WERI-Rb-1 (cell line): ENCODE results near the gene APH1B.

ENCODE experiments used
- DNase-seq: peaks from one replicate; pipeline ENCODE4 v3.0.0-alpha.2; 2020
- H3K27ac ChIP-seq: fragments of 250-450 bp; sonication (Bioruptor Pico); 2 replicates; pipeline ENCODE4 v1.5.1; 2020; ENCODE audit warnings: mild to moderate bottlenecking, moderate library complexity
- H3K27me3 ChIP-seq: fragments of 250-450 bp; sonication (Bioruptor Pico); 2 replicates; pipeline ENCODE4 v1.5.1; 2021; ENCODE audit warnings: mild to moderate bottlenecking, low read depth, moderate library complexity; ENCODE audit not compliant: insufficient read depth, severe bottlenecking
- H3K36me3 ChIP-seq: fragments of 250-450 bp; sonication (Bioruptor Pico); 2 replicates; pipeline ENCODE4 v1.5.1; 2020; ENCODE audit warnings: mild to moderate bottlenecking, moderate library complexity
- H3K4me3 ChIP-seq: 2 replicates; pipeline ENCODE4 v1.5.1; 2011; ENCODE audit warnings: low read depth, mild to moderate bottlenecking, control low read depth, low read length
- H3K9me3 ChIP-seq: fragments of 250-450 bp; sonication (Bioruptor Pico); 2 replicates; pipeline ENCODE4 v1.5.1; 2021; ENCODE audit warnings: mild to moderate bottlenecking, moderate library complexity; ENCODE audit not compliant: severe bottlenecking
- TF ChIP-seq, protein P1 (sequence below): IDR thresholded peaks from 2 replicates; pipeline ENCODE4 v1.5.1; 2011; ENCODE audit warnings: low read depth, mild to moderate bottlenecking, control low read depth, inconsistent platforms, low read length

Gene APH1B

DNA sequence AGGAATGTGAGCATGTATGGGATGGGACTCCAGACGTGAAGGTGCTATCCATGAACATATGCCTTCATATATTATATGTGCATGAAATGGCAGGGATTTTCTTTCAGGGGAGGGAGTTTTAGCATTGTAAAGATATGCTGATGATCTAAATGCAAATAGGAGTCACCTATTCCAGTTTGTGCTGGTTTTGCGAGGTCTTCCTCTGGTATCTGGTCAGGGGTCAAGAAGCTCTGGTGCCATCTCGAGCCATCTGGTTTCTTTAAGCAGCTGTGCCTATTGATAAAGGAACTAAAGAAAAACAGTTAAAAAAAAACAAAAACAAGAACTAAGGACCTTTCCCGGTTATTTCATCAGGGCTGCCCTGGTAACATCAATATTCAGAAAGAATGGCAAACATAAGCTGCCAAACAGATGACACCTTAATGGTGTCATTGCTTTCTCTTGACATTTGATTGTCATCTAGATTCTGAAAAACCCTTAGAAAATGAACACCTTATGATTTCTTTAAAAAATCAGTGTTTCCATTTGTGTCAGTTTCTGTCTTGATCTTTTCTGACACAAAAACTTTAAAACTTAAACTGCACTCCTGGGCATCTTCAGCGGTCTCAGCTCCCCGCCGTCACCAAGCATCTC is 22.7 kb downstream of the APH1B start:
- Histone ChIP-seq H3K27me3 (no peaks in the 10 kb centered on the region), H3K4me3 (no peak overlapping the region), H3K27ac (no peak overlapping the region), H3K36me3 (no peaks in the 10 kb centered on the region), H3K9me3 (no peaks in the 10 kb centered on the region)
- no peak for DNase-seq
- TF ChIP-seq, protein P1, sequence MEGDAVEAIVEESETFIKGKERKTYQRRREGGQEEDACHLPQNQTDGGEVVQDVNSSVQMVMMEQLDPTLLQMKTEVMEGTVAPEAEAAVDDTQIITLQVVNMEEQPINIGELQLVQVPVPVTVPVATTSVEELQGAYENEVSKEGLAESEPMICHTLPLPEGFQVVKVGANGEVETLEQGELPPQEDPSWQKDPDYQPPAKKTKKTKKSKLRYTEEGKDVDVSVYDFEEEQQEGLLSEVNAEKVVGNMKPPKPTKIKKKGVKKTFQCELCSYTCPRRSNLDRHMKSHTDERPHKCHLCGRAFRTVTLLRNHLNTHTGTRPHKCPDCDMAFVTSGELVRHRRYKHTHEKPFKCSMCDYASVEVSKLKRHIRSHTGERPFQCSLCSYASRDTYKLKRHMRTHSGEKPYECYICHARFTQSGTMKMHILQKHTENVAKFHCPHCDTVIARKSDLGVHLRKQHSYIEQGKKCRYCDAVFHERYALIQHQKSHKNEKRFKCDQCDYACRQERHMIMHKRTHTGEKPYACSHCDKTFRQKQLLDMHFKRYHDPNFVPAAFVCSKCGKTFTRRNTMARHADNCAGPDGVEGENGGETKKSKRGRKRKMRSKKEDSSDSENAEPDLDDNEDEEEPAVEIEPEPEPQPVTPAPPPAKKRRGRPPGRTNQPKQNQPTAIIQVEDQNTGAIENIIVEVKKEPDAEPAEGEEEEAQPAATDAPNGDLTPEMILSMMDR: no peak

DNA sequence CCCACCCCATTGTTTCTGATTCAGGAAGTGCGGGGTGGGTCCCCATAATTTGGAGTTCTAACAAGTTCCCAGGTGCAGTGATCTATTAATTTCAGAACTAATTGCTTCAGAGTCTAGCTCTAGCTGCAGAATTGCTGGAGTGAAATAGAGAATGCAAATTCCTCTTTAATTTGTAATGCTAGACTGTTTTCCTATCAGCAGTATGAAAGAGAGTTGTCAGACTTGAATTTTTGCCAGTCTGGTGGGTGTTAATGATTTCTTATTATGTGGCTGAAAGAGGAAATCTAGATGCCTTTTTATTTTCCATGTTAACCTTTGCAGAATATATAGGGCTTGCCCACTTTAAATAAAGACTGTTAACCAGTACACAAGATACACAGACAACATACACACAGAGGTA is 23.7 kb downstream of the APH1B start:
- Histone ChIP-seq H3K4me3 (no peak overlapping the region), H3K27ac (no peak overlapping the region), H3K36me3 (no peaks in the 10 kb centered on the region), H3K27me3 (no peaks in the 10 kb centered on the region), H3K9me3 (no peaks in the 10 kb centered on the region)
- TF ChIP-seq, protein P1: no peak
- DNase-seq: no peak

DNA sequence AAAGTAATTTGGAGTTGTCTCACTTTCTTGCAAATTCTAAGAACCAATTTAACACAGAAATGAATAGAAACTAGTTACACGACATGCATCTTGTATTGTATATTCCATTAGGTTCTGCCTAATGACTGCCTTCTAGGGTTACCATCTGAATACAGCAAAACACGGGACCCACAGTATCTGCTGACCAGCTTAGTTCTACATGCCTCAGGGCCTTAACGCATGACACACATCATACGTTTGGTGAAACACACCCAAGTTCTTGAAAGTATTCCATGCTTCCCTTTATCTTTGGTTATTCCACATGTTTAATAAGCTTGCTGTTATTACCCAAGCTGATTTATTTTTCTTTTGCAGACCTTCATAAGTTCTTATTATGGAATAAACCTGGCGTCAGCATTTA is 27.9 kb downstream of the APH1B start:
- no peak for DNase-seq
- no peak overlapping the region for H3K27ac ChIP-seq
- H3K27me3 ChIP-seq: no peaks in the 10 kb centered on the region
- no peak overlapping the region for H3K4me3 ChIP-seq
- no peaks in the 10 kb centered on the region for H3K36me3 ChIP-seq
- no peaks in the 10 kb centered on the region for H3K9me3 ChIP-seq
- TF ChIP-seq, protein P1: no peak

DNA sequence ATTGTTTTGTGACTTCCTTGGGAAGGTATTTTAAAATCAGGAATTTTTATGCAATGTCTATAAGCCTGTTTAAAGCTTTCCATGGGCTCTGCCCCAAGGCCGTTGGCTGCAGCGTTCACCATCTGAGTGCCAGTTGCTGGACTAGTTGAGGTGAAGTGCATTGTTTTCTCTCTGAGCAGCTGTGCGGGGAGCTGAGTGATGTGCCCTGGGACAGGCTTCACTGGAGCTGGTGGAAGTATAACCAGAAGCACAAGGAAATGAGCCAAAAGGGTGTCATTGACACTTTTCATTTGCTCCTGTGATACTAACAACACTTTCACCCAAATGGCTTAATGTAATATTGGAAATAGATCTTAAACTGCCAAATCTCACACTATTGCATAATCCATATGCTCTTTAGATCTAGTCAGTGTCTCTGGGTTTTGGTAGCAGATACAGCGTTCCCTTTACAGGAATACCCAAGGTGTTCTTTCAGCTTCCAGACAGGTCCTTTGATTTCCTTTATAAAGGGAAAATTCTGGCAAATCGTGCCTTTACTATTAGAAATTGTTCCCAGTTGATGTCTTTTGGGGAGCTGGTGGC is 29.2 kb downstream of the APH1B start:
- H3K9me3 ChIP-seq: no peaks in the 10 kb centered on the region
- no peak for DNase-seq
- no peak overlapping the region for H3K27ac ChIP-seq
- TF ChIP-seq, protein P1: no peak
- H3K4me3 ChIP-seq: no peak overlapping the region
- no peaks in the 10 kb centered on the region for H3K27me3 ChIP-seq
- no peaks in the 10 kb centered on the region for H3K36me3 ChIP-seq

DNA sequence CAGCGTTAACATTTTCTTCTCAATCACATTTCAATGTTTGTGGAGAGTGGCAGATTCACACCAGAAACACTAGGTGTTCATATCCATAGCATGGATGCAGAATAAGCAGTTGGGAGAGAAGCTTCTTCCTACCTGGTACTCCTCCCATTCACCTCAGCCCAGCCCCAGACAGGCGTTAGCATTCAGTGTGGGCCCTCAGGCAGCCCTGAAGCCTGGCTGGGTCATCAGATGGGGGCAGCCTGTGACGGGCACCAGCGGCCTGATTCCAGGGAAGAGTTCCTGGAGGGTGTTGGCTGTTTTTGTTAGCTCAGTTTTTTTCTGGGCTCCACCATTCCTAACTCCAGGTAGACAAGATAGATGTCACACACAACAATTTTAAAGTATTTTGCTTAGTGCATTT is 31.1 kb downstream of the APH1B start:
- TF ChIP-seq, protein P1: no peak
- H3K4me3 ChIP-seq: no peak overlapping the region
- no peaks in the 10 kb centered on the region for H3K9me3 ChIP-seq
- H3K27me3 ChIP-seq: no peaks in the 10 kb centered on the region
- no peaks in the 10 kb centered on the region for H3K36me3 ChIP-seq
- no peak overlapping the region for H3K27ac ChIP-seq
- DNase-seq: no peak

DNA sequence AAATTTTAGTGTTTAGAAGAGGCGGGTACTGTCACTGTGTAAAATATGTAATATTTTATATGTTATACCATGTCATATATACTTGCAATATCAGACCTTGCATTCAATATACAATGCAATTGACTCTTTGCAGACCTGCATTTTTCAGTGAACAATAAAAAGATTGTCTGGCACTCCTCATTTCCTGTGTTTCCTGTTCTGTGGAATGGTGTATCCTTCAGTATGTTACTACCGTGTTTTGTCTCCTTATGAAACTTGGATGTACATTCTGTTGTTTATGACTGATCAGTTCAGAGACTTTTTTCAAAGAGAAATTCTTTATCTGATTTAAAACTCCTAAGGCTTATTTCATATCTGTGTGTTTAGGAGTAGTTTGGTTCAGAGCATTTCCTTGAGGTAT is 31.5 kb downstream of the APH1B start:
- Histone ChIP-seq H3K27me3 (no peaks in the 10 kb centered on the region), H3K9me3 (no peaks in the 10 kb centered on the region), H3K27ac (no peak overlapping the region), H3K4me3 (no peak overlapping the region), H3K36me3 (no peaks in the 10 kb centered on the region)
- TF ChIP-seq, protein P1: no peak
- DNase-seq: no peak
